ENCODE data around the gene LHPP.

LHPP gene

GRCh38 chr10:124419635-124420034, 42.0 kb upstream of the LHPP start:
- H3K4me3 ChIP-seq (ENCODE audit: low read depth, low read length) = no peak overlapping the region
- TF ChIP-seq, protein P1, sequence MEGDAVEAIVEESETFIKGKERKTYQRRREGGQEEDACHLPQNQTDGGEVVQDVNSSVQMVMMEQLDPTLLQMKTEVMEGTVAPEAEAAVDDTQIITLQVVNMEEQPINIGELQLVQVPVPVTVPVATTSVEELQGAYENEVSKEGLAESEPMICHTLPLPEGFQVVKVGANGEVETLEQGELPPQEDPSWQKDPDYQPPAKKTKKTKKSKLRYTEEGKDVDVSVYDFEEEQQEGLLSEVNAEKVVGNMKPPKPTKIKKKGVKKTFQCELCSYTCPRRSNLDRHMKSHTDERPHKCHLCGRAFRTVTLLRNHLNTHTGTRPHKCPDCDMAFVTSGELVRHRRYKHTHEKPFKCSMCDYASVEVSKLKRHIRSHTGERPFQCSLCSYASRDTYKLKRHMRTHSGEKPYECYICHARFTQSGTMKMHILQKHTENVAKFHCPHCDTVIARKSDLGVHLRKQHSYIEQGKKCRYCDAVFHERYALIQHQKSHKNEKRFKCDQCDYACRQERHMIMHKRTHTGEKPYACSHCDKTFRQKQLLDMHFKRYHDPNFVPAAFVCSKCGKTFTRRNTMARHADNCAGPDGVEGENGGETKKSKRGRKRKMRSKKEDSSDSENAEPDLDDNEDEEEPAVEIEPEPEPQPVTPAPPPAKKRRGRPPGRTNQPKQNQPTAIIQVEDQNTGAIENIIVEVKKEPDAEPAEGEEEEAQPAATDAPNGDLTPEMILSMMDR (conservative IDR thresholded peaks at IDR 0.05; ENCODE audit: low read depth, low read length) = no peak
- no peak for DNase-seq (ENCODE audit: low read depth)

DNA sequence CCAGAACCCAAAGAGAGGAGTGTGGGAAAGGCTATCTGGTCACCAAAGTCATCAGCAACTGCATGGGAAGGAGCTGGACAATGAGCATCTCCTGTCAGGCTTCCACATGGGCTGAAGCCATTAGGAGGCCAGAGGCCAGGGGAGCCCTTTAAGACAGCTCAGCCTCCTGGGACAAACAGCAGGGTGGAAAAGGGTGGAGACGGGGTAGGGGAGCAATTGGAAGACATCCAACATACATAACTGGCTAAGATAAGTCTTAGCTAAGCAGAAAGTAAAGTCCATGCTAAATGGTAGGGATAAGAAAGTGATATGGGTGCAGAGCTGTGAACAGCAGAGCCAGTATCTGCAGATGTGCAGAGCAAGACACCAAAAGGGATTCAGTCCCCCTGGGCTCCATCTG, 41.4 kb upstream of the LHPP start:
- peak; percentile 8 for DNase-seq (ENCODE audit: low read depth)
- TF ChIP-seq, protein P1 (conservative IDR thresholded peaks at IDR 0.05; ENCODE audit: low read depth, low read length) = no peak

GRCh38 chr10:124422742-124423141, 38.9 kb upstream of the LHPP start:
- no peak overlapping the region for H3K4me3 ChIP-seq (ENCODE audit: low read depth, low read length)
- DNase-seq (ENCODE audit: low read depth) = no peak
- TF ChIP-seq, protein P1 (conservative IDR thresholded peaks at IDR 0.05; ENCODE audit: low read depth, low read length) = no peak

More for the DNA sequence above, 41.4 kb upstream of the LHPP start:
- H3K4me3 ChIP-seq (ENCODE audit: low read depth, low read length) = no peak overlapping the region

- TF ChIP-seq, protein P1 (conservative IDR thresholded peaks at IDR 0.05; ENCODE audit: low read depth, low read length) = no peak
- no peak overlapping the region for H3K4me3 ChIP-seq (ENCODE audit: low read depth, low read length)
- no peak for DNase-seq (ENCODE audit: low read depth)
Observed at GRCh38 chr10:124423813-124424212, 37.8 kb upstream of the LHPP start.

GRCh38 chr10:124425227-124425962, 36.2 kb upstream of the LHPP start:
- H3K4me3 ChIP-seq (ENCODE audit: low read depth, low read length) = no peak overlapping the region
- DNase-seq (ENCODE audit: low read depth) = no peak
- TF ChIP-seq, protein P1 (conservative IDR thresholded peaks at IDR 0.05; ENCODE audit: low read depth, low read length) = no peak

GRCh38 chr10:124428207-124428777, 33.3 kb upstream of the LHPP start:
- no peak overlapping the region for H3K4me3 ChIP-seq (ENCODE audit: low read depth, low read length)
- no peak for DNase-seq (ENCODE audit: low read depth)
- TF ChIP-seq, protein P1 (conservative IDR thresholded peaks at IDR 0.05; ENCODE audit: low read depth, low read length) = no peak

DNA sequence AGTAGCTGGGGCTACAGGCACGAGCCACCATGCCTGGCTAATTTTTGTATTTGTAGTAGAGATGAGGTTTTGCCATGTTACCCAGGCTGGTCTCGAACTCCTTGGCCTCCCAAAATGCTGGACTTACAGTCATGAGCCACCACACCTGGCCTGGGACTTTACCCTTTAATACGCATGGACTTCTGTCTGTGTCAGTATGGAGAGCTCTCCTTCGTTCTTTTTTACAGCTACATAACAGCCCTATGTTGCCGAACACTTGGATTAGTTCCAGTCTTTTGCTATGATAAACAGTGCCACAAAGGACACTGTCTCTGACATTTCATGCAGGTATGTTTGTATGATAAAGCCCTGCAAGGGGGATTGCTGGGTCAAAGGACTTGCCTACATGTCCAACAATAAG, 32.0 kb upstream of the LHPP start:
- TF ChIP-seq, protein P1 (conservative IDR thresholded peaks at IDR 0.05; ENCODE audit: low read depth, low read length) = no peak
- H3K4me3 ChIP-seq (ENCODE audit: low read depth, low read length) = no peak overlapping the region

More for the DNA sequence above, 32.0 kb upstream of the LHPP start:
- DNase-seq (ENCODE audit: low read depth) = no peak
